Activated naive CD8-positive, alpha-beta T cell (primary cell): ENCODE data around the gene DMTF1.

Source experiments
- H3K27ac Mint-ChIP-seq: one replicate; pipeline ENCODE4 v1.8.0; 2021; ENCODE audit warnings: mixed read lengths
- H3K27me3 Mint-ChIP-seq: one replicate; pipeline ENCODE4 v1.8.0; 2021; ENCODE audit warnings: mixed read lengths
- H3K36me3 Mint-ChIP-seq: one replicate; pipeline ENCODE4 v1.8.0; 2021; ENCODE audit warnings: mixed read lengths
- H3K4me1 Mint-ChIP-seq: one replicate; pipeline ENCODE4 v1.8.0; 2021; ENCODE audit warnings: low read depth, mixed read lengths
- H3K4me3 Mint-ChIP-seq: one replicate; pipeline ENCODE4 v1.8.0; 2021; ENCODE audit warnings: mild to moderate bottlenecking, mixed read lengths
- H3K9me3 Mint-ChIP-seq: one replicate; pipeline ENCODE4 v1.8.0; 2021; ENCODE audit warnings: low read depth, mixed read lengths

Gene DMTF1

DNA sequence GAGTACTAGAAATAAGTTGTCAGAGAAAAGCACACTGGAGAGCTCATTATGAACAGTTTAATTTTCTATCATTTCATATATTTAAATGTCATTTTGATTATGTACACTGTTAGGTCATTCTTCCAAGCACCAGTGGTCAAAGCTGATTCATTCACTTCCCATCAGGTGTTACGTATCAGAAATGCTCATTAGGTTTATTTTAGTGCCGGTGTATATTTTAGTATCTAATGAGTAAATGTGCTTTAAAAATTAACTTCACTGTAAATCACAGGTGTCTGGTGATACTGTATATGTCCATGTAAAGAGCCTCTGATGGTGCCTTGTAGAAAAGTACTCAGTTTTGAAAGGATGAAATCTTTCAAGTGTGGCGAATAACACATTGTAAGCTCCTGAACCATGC is 3.5 kb downstream of the DMTF1 start:
- peak overlapping the region; percentile 65 for H3K4me3 Mint-ChIP-seq
- peaks cover 6% of the 10 kb centered on the region for H3K36me3 Mint-ChIP-seq
- H3K27ac Mint-ChIP-seq = peak overlapping the region; percentile 50
- H3K4me1 Mint-ChIP-seq = peaks cover 74% of the 10 kb centered on the region
- no peaks in the 10 kb centered on the region for H3K9me3 Mint-ChIP-seq
- H3K27me3 Mint-ChIP-seq = no peaks in the 10 kb centered on the region

DNA sequence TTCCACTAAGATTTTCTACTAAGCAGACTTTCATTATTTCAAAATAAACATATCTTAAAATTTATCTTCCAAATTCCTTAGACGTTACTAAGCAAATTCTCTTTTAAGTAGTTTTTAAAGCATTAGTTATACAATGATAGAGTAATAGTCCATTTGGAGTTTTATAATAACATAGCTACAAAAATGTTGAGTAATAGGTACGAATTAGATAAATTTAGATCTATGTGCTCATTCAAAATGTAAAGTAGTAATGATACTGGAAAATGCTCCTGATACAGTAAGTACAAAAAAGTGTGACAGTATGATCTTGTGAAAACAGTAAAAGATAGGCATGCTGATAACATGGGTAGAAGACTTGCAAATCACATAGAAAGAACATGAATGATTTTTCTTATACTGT is 4.5 kb downstream of the DMTF1 start:
- Mint-ChIP-seq H3K4me1 (peaks cover 73% of the 10 kb centered on the region), H3K36me3 (peaks cover 6% of the 10 kb centered on the region), H3K4me3 (peak overlapping the region; percentile 2), H3K27ac (peak overlapping the region; percentile 41), H3K27me3 (no peaks in the 10 kb centered on the region), H3K9me3 (no peaks in the 10 kb centered on the region)

DNA sequence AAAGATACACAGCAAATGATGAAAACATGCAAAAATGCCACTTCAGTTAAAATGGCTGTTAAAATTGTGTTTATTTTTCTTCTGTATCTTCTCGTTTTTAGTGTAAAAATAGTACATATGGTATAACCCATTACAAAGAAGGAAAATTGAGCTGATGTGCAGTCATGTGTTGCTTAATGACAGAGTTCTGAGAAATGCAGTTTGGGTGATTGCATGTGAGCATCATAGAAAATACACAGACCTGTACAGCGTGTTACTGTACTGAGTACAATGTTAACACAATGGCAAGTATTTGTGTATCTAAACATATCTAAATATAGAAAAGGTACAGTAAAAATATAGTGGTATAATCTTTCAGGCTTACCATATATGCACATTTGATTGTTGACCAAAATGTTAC is 7.3 kb downstream of the DMTF1 start:
- Mint-ChIP-seq H3K36me3 (peaks cover 6% of the 10 kb centered on the region), H3K4me3 (no peak overlapping the region), H3K4me1 (peaks cover 71% of the 10 kb centered on the region), H3K27ac (no peak overlapping the region), H3K9me3 (no peaks in the 10 kb centered on the region), H3K27me3 (no peaks in the 10 kb centered on the region)

DNA sequence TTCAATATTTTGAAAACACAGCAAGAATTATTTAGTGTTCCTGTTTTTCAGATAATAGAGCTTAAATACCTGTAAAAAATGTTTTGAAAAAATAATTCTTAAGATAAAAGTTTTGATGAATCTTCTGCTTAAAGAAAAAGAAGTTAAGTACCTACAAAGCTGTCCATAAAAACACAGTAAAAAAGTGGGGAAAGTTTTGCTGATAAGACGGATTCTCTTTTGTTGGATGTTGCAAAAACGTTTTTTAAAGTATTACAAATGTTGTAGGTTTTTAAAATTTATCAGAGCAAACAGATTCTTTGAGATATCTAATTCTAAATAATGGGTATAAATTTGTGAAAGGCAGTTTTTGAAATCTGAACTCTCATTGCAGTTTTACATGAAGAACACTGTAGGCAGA is 12.2 kb downstream of the DMTF1 start:
- no peak overlapping the region for H3K4me3 Mint-ChIP-seq
- no peak overlapping the region for H3K27ac Mint-ChIP-seq
- H3K36me3 Mint-ChIP-seq = peaks cover 4% of the 10 kb centered on the region
- peaks cover 37% of the 10 kb centered on the region for H3K4me1 Mint-ChIP-seq
- no peaks in the 10 kb centered on the region for H3K9me3 Mint-ChIP-seq
- H3K27me3 Mint-ChIP-seq = no peaks in the 10 kb centered on the region

DNA sequence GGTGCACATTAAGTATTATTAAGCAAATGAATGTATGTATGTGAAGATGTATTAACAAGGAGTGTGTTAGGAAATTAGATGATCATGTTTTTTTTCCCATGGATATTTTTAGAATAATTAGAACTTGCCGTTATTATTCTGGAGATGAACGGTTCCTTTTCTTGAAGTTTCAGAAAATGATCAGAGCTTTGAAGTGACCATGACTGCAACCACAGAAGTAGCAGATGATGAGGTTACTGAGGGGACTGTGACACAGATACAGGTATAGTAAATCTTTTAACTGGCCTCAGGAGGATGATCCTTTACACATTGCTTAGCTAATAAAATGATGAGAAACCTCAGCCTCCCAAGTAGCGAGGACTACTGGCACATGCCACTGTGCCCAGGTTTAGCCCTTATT is 18.6 kb downstream of the DMTF1 start:
- H3K4me3 Mint-ChIP-seq = no peak overlapping the region
- peak overlapping the region; percentile 23 for H3K27ac Mint-ChIP-seq
- H3K27me3 Mint-ChIP-seq = no peaks in the 10 kb centered on the region
- peaks cover 7% of the 10 kb centered on the region for H3K36me3 Mint-ChIP-seq
- H3K9me3 Mint-ChIP-seq = no peaks in the 10 kb centered on the region
- peaks cover 21% of the 10 kb centered on the region for H3K4me1 Mint-ChIP-seq

DNA sequence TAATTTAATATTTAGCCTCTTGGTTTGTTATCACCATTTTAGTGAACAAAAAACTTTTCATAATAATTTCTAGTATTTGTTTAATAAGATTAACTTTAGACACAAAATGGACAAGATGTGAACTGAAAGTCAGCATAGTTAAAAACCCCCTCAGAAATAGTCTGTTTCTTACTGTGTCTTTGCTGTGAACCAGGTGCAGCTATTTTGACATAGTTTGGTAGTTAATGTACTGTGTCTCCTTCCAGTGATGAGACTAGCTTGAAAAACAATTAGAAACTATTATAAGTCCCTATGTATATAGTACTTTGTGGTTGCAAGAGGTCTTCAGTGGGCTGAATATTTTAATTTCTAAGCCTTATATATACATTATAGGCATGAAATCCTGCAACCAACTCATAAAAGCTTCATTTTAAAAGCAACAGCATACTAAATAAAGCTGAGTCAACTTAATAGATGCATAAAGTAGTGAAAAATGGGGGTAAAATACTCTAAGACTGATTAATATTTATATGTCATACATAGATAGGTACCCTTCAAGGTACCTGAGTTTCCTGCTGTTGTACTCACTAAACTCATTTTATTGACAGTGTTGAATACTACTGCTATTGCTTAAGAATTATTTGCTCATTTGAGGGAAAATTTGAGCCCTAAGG is 19.2 kb downstream of the DMTF1 start:
- no peak overlapping the region for H3K27ac Mint-ChIP-seq
- H3K4me3 Mint-ChIP-seq = no peak overlapping the region
- H3K36me3 Mint-ChIP-seq = peaks cover 7% of the 10 kb centered on the region
- H3K4me1 Mint-ChIP-seq = peaks cover 23% of the 10 kb centered on the region
- no peaks in the 10 kb centered on the region for H3K27me3 Mint-ChIP-seq
- H3K9me3 Mint-ChIP-seq = no peaks in the 10 kb centered on the region

DNA sequence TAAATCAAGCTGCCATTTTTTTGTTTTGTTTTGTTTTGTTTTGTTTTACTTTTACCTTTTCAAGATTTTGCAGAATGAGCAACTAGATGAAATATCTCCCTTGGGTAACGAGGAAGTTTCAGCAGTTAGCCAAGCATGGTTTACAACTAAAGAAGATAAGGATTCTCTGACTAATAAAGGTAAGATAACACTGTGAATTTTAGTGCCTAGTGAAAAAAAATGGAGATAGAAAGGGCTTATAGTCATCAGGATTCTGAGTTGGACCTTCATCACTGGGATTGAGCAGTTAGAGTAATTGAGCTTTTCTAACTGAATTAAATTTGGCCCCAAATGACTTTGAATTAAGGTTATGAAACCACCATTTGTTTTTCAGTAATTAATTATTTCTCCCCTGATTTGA is 21.2 kb downstream of the DMTF1 start:
- H3K4me1 Mint-ChIP-seq = peaks cover 31% of the 10 kb centered on the region
- no peaks in the 10 kb centered on the region for H3K9me3 Mint-ChIP-seq
- peaks cover 7% of the 10 kb centered on the region for H3K36me3 Mint-ChIP-seq
- no peak overlapping the region for H3K27ac Mint-ChIP-seq
- no peaks in the 10 kb centered on the region for H3K27me3 Mint-ChIP-seq
- no peak overlapping the region for H3K4me3 Mint-ChIP-seq

DNA sequence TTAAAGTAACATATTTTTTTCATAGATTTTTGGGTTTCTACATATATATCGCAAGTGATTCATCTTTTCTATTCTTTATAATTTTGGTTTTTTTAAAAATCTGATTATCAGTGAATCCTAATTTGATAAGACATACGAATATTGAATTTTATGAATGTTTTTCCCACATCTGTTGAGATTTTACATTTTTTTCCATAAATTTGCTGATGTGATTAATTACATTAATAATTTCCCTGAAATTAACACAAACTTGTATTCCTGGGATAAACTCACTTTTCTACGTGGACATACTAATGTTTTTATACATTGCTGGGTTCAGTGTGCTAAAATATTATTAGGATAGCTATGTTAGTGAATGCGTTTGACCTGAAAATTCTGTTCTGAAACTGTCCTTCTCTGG is 26.1 kb downstream of the DMTF1 start:
- Mint-ChIP-seq H3K36me3 (peaks cover 9% of the 10 kb centered on the region), H3K4me1 (peaks cover 39% of the 10 kb centered on the region), H3K27ac (no peak overlapping the region), H3K4me3 (no peak overlapping the region), H3K27me3 (no peaks in the 10 kb centered on the region), H3K9me3 (no peaks in the 10 kb centered on the region)

DNA sequence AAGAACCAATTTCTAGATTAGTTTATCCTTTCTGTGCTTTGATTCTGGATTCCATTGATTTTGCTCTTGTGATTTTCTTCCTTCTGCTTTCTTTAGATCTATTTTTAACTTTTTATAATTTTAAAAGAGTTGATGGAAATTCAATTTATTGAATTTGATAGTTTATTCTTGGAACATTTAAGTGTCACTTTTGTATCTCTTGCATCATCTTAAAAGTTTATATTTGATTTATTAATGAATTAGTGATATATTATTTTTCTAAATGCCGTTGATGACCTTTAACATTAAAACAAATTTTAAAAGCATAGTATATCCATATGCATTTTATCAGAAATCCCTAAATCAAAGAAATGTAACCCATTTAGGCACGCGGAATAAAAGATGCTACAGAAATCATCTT is 26.9 kb downstream of the DMTF1 start:
- H3K27me3 Mint-ChIP-seq = no peaks in the 10 kb centered on the region
- peak overlapping the region; percentile 54 for H3K27ac Mint-ChIP-seq
- H3K36me3 Mint-ChIP-seq = peaks cover 11% of the 10 kb centered on the region
- H3K4me3 Mint-ChIP-seq = no peak overlapping the region
- no peaks in the 10 kb centered on the region for H3K9me3 Mint-ChIP-seq
- H3K4me1 Mint-ChIP-seq = peaks cover 41% of the 10 kb centered on the region

DNA sequence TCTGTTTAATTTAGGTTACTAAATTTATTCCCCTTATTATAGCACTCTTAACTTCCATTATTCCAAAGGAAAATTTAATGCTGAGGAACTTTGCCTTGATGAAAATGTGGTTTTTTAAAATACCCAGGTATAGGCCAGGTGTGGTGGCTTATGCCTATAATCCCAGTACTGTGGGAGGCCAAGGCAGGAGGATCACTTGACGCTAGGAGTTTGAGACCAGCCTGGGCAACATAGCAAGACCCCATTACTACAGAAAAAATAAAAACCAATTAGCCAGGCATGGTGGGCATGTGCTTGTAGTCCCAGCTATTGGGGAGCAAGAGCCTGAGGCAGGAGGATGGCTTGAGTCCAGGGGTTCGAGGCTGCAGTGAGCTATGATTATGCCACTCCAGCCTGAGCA is 34.9 kb downstream of the DMTF1 start:
- peaks cover 46% of the 10 kb centered on the region for H3K4me1 Mint-ChIP-seq
- peaks cover 40% of the 10 kb centered on the region for H3K36me3 Mint-ChIP-seq
- no peak overlapping the region for H3K27ac Mint-ChIP-seq
- H3K4me3 Mint-ChIP-seq = no peak overlapping the region
- H3K9me3 Mint-ChIP-seq = no peaks in the 10 kb centered on the region
- no peaks in the 10 kb centered on the region for H3K27me3 Mint-ChIP-seq

DNA sequence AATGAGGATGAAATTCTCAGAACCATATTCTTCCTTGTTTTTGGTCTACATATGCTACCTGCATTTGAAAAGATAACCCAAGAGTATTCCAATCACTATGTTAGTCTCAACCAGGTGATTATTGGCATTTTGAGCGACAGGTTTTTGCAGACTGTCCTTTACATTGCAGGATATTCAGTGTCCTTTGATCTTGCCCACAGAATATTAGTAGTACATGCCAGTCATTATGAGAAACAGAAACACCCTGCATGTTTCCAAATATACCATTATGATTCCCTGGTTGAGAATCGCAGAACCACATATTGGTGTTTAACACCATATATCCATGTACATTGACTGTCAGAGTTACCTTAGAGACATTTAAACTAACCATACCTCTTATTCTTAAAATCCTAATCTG is 36.7 kb downstream of the DMTF1 start:
- Mint-ChIP-seq H3K36me3 (peaks cover 35% of the 10 kb centered on the region), H3K4me1 (peaks cover 44% of the 10 kb centered on the region), H3K27ac (peak overlapping the region; percentile 72), H3K9me3 (no peaks in the 10 kb centered on the region), H3K27me3 (no peaks in the 10 kb centered on the region), H3K4me3 (no peak overlapping the region)

DNA sequence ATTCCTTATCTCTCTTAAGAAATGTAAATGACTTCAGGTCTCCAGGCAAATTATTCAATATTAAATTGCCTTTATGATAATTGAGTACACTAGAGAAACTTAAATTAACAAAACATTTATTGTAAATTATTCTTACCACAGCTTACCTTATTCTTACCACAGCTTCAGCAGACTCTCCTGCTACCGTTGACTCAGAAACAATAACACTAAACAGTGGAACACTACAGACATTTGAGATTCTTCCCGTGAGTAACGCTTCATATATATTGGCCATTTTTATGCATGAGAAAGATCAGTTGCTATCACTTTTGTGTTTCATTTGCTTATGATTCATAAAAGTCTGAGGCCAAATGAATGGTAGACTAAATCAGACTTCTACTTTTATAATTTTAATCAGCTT is 38.5 kb downstream of the DMTF1 start:
- Mint-ChIP-seq H3K27ac (peak overlapping the region; percentile 72), H3K4me1 (peaks cover 45% of the 10 kb centered on the region), H3K9me3 (no peaks in the 10 kb centered on the region), H3K27me3 (no peaks in the 10 kb centered on the region), H3K36me3 (peaks cover 24% of the 10 kb centered on the region), H3K4me3 (no peak overlapping the region)

DNA sequence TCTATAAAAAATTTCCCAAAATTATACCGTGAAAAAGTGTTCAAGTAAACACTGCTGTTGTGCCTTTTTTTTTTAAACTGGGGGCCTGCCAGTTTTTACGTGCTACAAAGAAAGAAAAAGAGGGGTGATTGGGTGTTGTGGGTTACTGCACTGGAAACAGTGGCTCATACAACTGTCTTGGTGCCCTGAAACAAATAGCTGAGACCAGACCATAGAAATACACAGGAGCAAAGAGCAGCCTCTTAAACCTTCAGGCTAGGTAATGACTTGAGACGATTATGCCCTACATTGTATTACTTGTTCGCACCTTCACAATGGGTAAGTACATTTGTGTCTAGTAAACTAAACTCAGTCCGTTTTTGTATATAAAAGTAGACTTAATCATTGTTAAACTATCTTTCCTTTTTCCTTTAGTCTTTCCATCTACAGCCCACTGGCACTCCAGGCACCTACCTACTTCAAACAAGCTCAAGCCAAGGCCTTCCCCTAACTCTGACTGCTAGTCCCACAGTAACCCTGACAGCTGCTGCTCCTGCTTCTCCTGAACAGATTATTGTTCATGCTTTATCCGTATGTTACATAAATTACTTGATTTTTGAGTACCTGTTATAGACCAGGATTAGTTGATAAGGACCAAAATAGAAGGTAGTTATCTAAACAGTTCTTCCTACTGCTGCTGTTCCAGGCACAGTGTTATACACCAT is 40.7 kb downstream of the DMTF1 start:
- H3K4me3 Mint-ChIP-seq = no peak overlapping the region
- no peaks in the 10 kb centered on the region for H3K9me3 Mint-ChIP-seq
- peaks cover 48% of the 10 kb centered on the region for H3K4me1 Mint-ChIP-seq
- no peaks in the 10 kb centered on the region for H3K27me3 Mint-ChIP-seq
- peak overlapping the region; percentile 75 for H3K27ac Mint-ChIP-seq
- peaks cover 23% of the 10 kb centered on the region for H3K36me3 Mint-ChIP-seq

DNA sequence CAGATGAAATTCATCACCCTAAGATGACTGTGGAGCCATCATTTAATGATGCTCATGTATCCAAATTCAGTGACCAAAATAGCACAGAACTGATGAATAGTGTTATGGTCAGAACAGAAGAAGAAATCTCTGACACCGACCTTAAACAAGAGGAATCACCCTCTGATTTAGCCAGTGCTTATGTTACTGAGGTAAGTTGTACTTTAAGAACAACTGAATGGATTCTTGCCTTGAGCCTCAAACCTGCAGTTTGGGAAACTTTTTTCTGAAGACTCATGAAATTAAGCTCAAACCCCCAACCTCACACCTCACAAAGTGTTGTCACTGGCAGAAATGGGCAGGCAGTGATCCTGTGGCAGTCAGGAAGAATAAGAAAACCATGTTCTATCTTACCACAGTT is 41.7 kb downstream of the DMTF1 start:
- Mint-ChIP-seq H3K27me3 (no peaks in the 10 kb centered on the region), H3K27ac (peak overlapping the region; percentile 75), H3K36me3 (peaks cover 21% of the 10 kb centered on the region), H3K4me3 (no peak overlapping the region), H3K4me1 (peaks cover 51% of the 10 kb centered on the region), H3K9me3 (no peaks in the 10 kb centered on the region)

DNA sequence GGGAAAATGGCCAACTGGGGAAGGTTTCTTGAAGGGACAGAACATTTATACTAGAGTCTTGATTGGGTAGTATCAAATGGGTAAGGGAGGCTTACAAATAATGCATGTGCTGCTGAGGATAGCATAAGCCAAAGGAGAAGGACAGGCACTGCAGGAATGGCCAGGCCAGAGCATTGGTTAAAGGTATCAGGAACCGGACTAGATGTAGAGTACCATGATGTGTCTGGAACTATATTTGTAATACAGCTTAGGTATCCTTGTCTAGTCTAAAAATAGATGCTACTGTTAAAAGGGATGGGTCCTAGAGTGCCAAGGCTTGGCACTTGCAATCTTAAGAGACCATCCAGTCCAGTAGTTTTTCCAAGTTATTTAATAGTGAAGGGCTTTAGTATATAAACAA is 47.0 kb downstream of the DMTF1 start:
- no peak overlapping the region for H3K4me3 Mint-ChIP-seq
- H3K27me3 Mint-ChIP-seq = no peaks in the 10 kb centered on the region
- H3K9me3 Mint-ChIP-seq = peaks cover 10% of the 10 kb centered on the region
- peaks cover 72% of the 10 kb centered on the region for H3K4me1 Mint-ChIP-seq
- peaks cover 37% of the 10 kb centered on the region for H3K36me3 Mint-ChIP-seq
- H3K27ac Mint-ChIP-seq = peak overlapping the region; percentile 81
